Breast epithelium (tissue), 3 donors: Measurements from ENCODE around the gene ARID1B.

Experiments
- POLR2A ChIP-seq: fragments of 450-650 bp; IDR thresholded peaks from one replicate; pipeline ENCODE4 v1.6.1; 2016; ENCODE audit warnings: antibody characterized with exemption, mild to moderate bottlenecking, moderate library complexity
- TF ChIP-seq, protein P1 (sequence below), 3 donors: fragments of 450-650 bp; IDR thresholded peaks; one replicate each; pipeline ENCODE4 v1.5.1; 2016 to 2017; ENCODE audit warnings: antibody characterized with exemption in 3 of 3, mild to moderate bottlenecking in 3 of 3, moderate library complexity in 3 of 3

DNA sequence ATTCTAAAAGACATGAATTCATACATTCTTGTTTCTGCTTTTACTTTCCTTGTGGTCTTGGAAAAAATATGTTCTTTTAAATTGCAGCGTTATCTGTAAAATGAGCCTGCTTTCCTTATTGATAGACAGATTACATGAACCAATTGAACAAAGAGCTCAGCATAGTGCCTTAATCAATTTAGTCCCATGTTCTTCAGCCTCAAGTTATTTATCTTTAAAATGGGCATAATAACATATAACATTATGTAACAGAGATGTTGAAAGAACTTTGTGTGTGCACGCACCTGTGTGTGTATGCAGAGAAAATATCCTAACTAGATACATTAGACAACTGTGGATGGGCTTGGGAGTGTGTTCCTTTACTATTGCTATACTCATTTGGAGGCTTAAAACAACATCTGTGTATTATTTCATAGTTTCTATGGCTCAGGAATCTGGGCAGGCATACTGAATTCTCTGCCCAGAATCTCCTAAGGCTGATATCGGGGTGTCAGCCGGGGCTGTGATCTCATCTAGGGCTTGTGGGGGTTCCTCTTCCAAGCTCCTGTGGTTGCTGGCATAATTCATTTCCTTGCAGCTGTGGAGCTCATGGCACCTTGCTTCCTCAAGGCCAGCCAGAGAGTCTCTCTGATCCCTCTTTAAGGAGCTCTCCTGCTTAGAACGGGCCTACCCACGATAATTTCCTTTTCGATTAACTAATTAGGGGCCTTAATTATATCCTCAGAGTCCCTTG lies 194.1 kb downstream of the ARID1B start:
- TF ChIP-seq, protein P1, sequence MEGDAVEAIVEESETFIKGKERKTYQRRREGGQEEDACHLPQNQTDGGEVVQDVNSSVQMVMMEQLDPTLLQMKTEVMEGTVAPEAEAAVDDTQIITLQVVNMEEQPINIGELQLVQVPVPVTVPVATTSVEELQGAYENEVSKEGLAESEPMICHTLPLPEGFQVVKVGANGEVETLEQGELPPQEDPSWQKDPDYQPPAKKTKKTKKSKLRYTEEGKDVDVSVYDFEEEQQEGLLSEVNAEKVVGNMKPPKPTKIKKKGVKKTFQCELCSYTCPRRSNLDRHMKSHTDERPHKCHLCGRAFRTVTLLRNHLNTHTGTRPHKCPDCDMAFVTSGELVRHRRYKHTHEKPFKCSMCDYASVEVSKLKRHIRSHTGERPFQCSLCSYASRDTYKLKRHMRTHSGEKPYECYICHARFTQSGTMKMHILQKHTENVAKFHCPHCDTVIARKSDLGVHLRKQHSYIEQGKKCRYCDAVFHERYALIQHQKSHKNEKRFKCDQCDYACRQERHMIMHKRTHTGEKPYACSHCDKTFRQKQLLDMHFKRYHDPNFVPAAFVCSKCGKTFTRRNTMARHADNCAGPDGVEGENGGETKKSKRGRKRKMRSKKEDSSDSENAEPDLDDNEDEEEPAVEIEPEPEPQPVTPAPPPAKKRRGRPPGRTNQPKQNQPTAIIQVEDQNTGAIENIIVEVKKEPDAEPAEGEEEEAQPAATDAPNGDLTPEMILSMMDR (IDR thresholded peaks at IDR 0.05) = no peak
- TF ChIP-seq POLR2A = no peak
